Psoas muscle (tissue), 8 donors: Measurements from ENCODE around the gene SRPRB. TPM values are rescaled to one million over a fixed set of nuclear protein-coding genes. Genes with fewer than 3 reads are reported as not detected.

Source experiments
- ATAC-seq, 4 donors: fragments of 200-7000 bp; cut with Tn5 transposase; one replicate each; pipeline ENCODE4 v1.9.1; 2020; ENCODE audit warnings: moderate library complexity in 3 of 4, mild to moderate bottlenecking in 2 of 4
- DNase-seq, 2 donors: peaks; one replicate each; pipeline ENCODE4 v3.0.0-alpha.2; 2020
- H3K27ac ChIP-seq: fragments of 200-600 bp; one replicate; pipeline ENCODE4 v1.8.0; 2022
- H3K27me3 ChIP-seq, 3 donors: fragments of 200-600 bp in 1 of 3; one replicate each; pipeline versions ENCODE4 v1.6.1 to v1.8.0; 2013 to 2022; ENCODE audit warnings: low read length in 2 of 3, mild to moderate bottlenecking in 2 of 3, moderate library complexity in 1 of 3; ENCODE audit not compliant: insufficient read depth in 3 of 3
- H3K36me3 ChIP-seq, 2 donors: fragments of 200-600 bp in 1 of 2; one replicate each; pipeline versions ENCODE4 v1.6.1 to v1.8.0; 2013 to 2022; ENCODE audit warnings: low read depth in 1 of 2, mild to moderate bottlenecking in 1 of 2, moderate library complexity in 1 of 2; ENCODE audit not compliant: insufficient read depth in 1 of 2
- H3K4me1 ChIP-seq: fragments of 200-600 bp; one replicate; pipeline ENCODE4 v1.8.0; 2022
- H3K4me3 ChIP-seq: fragments of 200-600 bp; one replicate; pipeline ENCODE4 v1.8.0; 2022; ENCODE audit warnings: mild to moderate bottlenecking
- H3K9me3 ChIP-seq: fragments of 200-600 bp; one replicate; pipeline ENCODE4 v1.8.0; 2022
- WGBS, 3 donors: extraction: QIAGEN DNeasy Blood & Tissue Kit; methylation state at CpG; one replicate each; pipeline versions ENCODE4 v1.1.6 to v1.1.7; 2013; 5-methylcytosine and 5-hydroxymethylcytosine counted together
- intact Hi-C, 2 donors: fragments of 100-400 bp; cut with DNase I; formaldehyde crosslinking; loops; one replicate each; pipeline versions ENCODE4 v1.11.0 to v1.14.2; 2022
- polyA plus RNA-seq, 3 donors: library from polyadenylated mRNA; stranded (reverse); fragments of 200-250 nt; gene quantifications; one replicate each; pipeline ENCODE4 v1.2.3, GENCODE V29; 2013
- total RNA-seq, 4 donors: library from RNA; stranded (reverse); fragmentation: NEBNext Ultra II Directional in 2 of 4; extraction: Animal tissue kit (Norgen Biotek cat#: 25700) in 2 of 4; gene quantifications; one replicate each; pipeline versions ENCODE4 v1.2.1 to v1.2.4, GENCODE V29; 2021 to 2023
- TF ChIP-seq, protein P1 (sequence below): fragments of 200-600 bp; IDR thresholded peaks from one replicate; pipeline ENCODE4 v1.8.0; 2022; ENCODE audit warnings: antibody characterized with exemption
- donor health status: healthy with polysubstance abuse.
- donor health status: DM: no; HTN: no; CAD: no; lungs with moderate emphysema.
- donor health status: Bipolar disorder and iron deficiency.
- donor health status: healthy.
- donor health status: DM: yes; HTN: yes; CAD: no.
- donor health status: DM: no; HTN: no; CAD: no.
- donor health status: DM: no; HTN: no; CAD: no.
- donor health status: DM: yes; HTN: yes; CAD: no.

SRPRB gene
- total and polyA plus RNA-seq, 7 donors: 28.0 to 70.4 (median 45.0) TPM

DNA sequence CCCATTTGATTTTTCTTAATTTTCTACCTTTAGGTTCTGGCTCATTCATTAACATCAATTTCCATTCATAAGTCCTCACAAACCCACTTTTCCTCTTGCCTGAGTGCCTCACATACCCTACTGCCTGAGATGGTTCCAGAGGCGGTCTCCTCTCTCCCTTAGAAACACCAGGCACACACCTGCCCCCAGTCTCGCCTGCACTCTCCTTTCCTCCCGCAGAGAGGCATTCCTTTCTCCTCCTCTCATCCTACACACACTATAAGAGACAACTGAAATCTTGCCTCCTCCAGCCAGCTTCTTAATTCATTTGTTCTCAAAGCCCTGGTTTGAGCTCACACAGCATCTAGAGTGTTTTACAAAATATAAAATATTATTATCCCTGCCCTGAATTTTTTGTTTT, 31.9 kb upstream of the SRPRB start:
- intact Hi-C loops: no loop called here
- 83 to 91% (median 88%) methylated on average over 3 of the region's 3 CpGs for WGBS, 3 donors

DNA sequence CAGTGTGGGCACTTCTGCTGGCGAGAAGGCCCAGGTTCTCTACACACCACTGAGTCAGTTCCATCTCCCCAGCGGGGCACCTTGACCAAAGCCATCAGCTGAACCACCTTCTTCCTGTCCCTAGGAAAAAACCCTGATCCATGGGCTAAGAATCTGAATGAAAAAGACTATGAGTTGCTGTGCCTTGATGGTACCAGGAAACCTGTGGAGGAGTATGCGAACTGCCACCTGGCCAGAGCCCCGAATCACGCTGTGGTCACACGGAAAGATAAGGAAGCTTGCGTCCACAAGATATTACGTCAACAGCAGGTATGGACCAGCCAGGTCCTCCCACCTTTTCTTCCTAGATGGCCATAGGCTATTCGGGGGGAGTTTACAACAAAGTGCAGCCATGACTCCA, 30.3 kb upstream of the SRPRB start:
- TF ChIP-seq, protein P1, sequence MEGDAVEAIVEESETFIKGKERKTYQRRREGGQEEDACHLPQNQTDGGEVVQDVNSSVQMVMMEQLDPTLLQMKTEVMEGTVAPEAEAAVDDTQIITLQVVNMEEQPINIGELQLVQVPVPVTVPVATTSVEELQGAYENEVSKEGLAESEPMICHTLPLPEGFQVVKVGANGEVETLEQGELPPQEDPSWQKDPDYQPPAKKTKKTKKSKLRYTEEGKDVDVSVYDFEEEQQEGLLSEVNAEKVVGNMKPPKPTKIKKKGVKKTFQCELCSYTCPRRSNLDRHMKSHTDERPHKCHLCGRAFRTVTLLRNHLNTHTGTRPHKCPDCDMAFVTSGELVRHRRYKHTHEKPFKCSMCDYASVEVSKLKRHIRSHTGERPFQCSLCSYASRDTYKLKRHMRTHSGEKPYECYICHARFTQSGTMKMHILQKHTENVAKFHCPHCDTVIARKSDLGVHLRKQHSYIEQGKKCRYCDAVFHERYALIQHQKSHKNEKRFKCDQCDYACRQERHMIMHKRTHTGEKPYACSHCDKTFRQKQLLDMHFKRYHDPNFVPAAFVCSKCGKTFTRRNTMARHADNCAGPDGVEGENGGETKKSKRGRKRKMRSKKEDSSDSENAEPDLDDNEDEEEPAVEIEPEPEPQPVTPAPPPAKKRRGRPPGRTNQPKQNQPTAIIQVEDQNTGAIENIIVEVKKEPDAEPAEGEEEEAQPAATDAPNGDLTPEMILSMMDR: no peak
- no peak for ATAC-seq

More for the DNA sequence above, 31.9 kb upstream of the SRPRB start:
- Histone ChIP-seq H3K4me1 (no peaks in the 10 kb centered on the region), H3K27me3 (no peaks in the 10 kb centered on the region), H3K36me3 (no peaks in the 10 kb centered on the region), H3K4me3 (no peak overlapping the region), H3K27ac (no peak overlapping the region), H3K9me3 (no peaks in the 10 kb centered on the region)
- no peak for DNase-seq
- no peak for ATAC-seq
- TF ChIP-seq, protein P1: no peak

DNA sequence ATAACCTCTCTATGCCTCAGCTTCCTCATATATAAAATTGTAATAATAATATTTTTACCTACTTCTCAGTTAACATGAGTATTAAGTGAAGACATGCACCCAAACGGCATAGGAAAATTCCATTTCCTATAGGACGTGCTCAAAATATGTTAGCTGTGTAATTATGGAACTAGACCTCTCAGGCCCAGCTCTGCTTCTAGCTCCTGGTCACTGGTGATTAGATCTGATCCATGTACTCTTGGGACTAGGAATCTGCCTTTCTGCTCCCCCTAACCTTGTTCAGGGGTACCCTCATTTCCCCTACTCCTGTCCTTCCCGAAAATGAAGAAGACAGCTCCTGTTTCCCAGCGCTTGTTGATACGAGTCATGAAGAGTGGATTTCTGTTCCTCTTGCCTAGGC, 29.8 kb upstream of the SRPRB start:
- no peaks in the 10 kb centered on the region for H3K36me3 ChIP-seq
- no peaks in the 10 kb centered on the region for H3K27me3 ChIP-seq
- DNase-seq: no peak
- H3K9me3 ChIP-seq: no peaks in the 10 kb centered on the region
- no peak overlapping the region for H3K27ac ChIP-seq
- TF ChIP-seq, protein P1: no peak
- H3K4me3 ChIP-seq: no peak overlapping the region
- ATAC-seq: no peak
- intact Hi-C loops: no loop called here
- 90 to 94% (median 91%) methylated on average over 5 of the region's 5 CpGs for WGBS, 3 donors
- H3K4me1 ChIP-seq: no peaks in the 10 kb centered on the region

More for the DNA sequence above, 30.3 kb upstream of the SRPRB start:
- H3K27me3 ChIP-seq: no peaks in the 10 kb centered on the region
- no peak overlapping the region for H3K4me3 ChIP-seq
- no peak for DNase-seq
- no peaks in the 10 kb centered on the region for H3K4me1 ChIP-seq
- H3K36me3 ChIP-seq: no peaks in the 10 kb centered on the region
- WGBS, 3 donors: 95 to 98% (median 96%) methylated on average over 9 of the region's 9 CpGs
- intact Hi-C loops: no loop called here
- no peak overlapping the region for H3K27ac ChIP-seq
- H3K9me3 ChIP-seq: no peaks in the 10 kb centered on the region

DNA sequence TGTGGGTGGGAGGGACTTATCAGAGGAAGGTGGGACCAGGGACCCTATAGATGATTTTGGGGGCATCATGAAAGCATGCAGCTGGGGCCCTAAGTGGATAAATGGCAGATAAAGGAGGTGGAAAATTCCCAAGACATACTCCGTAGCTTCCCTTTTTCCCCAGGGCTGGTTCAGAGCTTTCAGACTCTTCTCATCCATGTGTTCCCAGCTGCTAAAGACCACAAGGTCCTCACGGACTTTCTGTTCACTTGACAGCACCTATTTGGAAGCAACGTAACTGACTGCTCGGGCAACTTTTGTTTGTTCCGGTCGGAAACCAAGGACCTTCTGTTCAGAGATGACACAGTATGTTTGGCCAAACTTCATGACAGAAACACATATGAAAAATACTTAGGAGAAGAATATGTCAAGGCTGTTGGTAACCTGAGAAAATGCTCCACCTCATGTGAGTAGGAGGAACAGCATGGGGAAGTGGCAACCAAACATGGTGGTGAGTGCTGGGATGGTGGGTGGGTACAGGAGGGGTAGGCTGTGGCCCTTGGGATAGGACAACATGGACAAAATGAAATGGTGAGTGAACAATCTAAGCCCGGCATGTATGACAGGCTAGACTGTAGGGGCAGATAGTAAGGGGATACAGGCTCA, 28.7 kb upstream of the SRPRB start:
- TF ChIP-seq, protein P1: no peak
- 91 to 94% (median 93%) methylated on average over 7 of the region's 7 CpGs for WGBS, 3 donors
- intact Hi-C loops: no loop called here

More for the DNA sequence above, 28.7 kb upstream of the SRPRB start:
- Histone ChIP-seq H3K4me3 (no peak overlapping the region), H3K36me3 (no peaks in the 10 kb centered on the region), H3K4me1 (no peaks in the 10 kb centered on the region), H3K27ac (no peak overlapping the region), H3K9me3 (no peaks in the 10 kb centered on the region), H3K27me3 (no peaks in the 10 kb centered on the region)
- no peak for DNase-seq
- ATAC-seq: no peak
